HG03469 (cell line): ENCODE measurements around the gene MS4A8.

ENCODE experiments used
- ATAC-seq: cut with Tn5 transposase; IDR thresholded peaks from one replicate; pipeline ENCODE4 v1.9.1; 2021; ENCODE audit warnings: mild to moderate bottlenecking, moderate library complexity, moderate number of reproducible peaks; ENCODE audit not compliant: unreplicated experiment

MS4A8 gene

GRCh38 chr11:60762851-60763691, 63.7 kb downstream of the MS4A8 start:
- peak; percentile 41 for ATAC-seq

- no peak for ATAC-seq
Observed at GRCh38 chr11:60763692-60764369, 64.4 kb downstream of the MS4A8 start.

GRCh38 chr11:60764879-60765278, 65.5 kb downstream of the MS4A8 start:
- no peak for ATAC-seq

- no peak for ATAC-seq
Observed at GRCh38 chr11:60765355-60765754, 65.9 kb downstream of the MS4A8 start.
